Measurements from ENCODE around the gene FAM236D. TPM values are rescaled to one million over a fixed set of nuclear protein-coding genes. Genes with fewer than 3 reads are reported as not detected.
"Not testable (repeated sequence)": the region's sequence is repeated elsewhere in the genome, so short reads cannot be mapped to it uniquely, and the experiment has no call there.

Gene FAM236D
- total RNA-seq: not detected

DNA sequence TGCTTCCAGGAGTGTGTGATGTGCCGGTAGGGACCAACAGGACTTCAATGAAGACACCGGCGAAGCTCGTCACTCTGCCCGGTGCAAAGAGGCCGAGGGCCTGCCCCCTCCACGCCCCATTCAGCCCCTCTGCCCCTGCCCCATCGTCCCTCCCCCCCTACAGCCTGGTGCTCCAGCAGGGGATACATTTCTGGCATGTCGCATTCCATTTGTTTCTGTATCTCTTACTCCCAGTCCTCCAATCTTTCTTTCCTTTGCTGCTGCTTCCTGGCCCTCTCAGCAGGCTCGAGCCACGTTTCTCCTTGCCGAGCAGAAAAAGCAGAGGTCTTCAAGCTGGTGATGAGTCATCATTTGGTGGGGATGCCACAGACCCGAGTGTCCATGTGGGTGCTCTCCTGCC is at the start of gene FAM236D:
TSS of gene FAM236D (minus strand) at position 101 of the 400 bp plus-strand sequence. CDS start at position 1, 100 bp downstream.
- not testable (repeated sequence) for H3K4me3 ChIP-seq; H3K27ac ChIP-seq; H3K4me1 ChIP-seq (ENCODE audit: control insufficient read depth in 1 of 2, low read depth in 2 of 2); H3K9me3 ChIP-seq; ATAC-seq (ENCODE audit: insufficient number of reproducible peaks, low FRiP score, low read depth); H3K27me3 ChIP-seq (replicated peaks; ENCODE audit: insufficient read depth); DNase-seq (ENCODE audit: low spot score); H3K36me3 ChIP-seq

GRCh38 chrX:72837532-72837931 is 29.5 kb upstream of the FAM236D start:
- H3K4me1 ChIP-seq (ENCODE audit: control insufficient read depth in 1 of 2, low read depth in 2 of 2); H3K27me3 ChIP-seq (replicated peaks; ENCODE audit: insufficient read depth); H3K36me3 ChIP-seq; H3K9me3 ChIP-seq; DNase-seq (ENCODE audit: low spot score); H3K27ac ChIP-seq; H3K4me3 ChIP-seq; ATAC-seq (ENCODE audit: insufficient number of reproducible peaks, low FRiP score, low read depth): not testable (repeated sequence)

- not testable (repeated sequence) for H3K36me3 ChIP-seq; DNase-seq (ENCODE audit: low spot score); H3K9me3 ChIP-seq; H3K27ac ChIP-seq; H3K4me3 ChIP-seq; ATAC-seq (ENCODE audit: insufficient number of reproducible peaks, low FRiP score, low read depth); H3K4me1 ChIP-seq (ENCODE audit: control insufficient read depth in 1 of 2, low read depth in 2 of 2); H3K27me3 ChIP-seq (replicated peaks; ENCODE audit: insufficient read depth)
These were observed 22.7 kb upstream of the FAM236D start for GRCh38 chrX:72830701-72831100.

DNA sequence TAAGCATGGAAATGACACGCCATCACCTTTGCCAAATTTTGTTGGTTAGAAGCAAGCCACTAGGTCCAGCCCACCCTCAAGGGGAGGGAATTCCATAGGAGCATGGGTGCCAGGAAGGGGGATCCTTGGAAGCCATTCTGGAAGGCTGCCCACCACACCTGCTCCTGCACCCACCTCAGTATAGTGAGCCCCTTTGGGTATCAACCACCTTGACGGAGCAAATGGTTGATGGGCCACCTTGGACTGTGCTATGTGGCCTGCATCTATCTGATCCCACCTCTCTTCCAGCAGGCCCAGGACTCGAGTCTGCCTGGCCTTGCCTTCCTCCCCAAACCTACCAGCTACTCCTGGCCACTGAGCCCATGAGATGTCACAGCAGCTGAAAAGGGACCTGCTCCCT is 17.6 kb downstream of the FAM236D start:
- not testable (repeated sequence) for DNase-seq (ENCODE audit: low spot score); H3K4me1 ChIP-seq (ENCODE audit: control insufficient read depth in 1 of 2, low read depth in 2 of 2); ATAC-seq (ENCODE audit: insufficient number of reproducible peaks, low FRiP score, low read depth); H3K9me3 ChIP-seq; H3K27me3 ChIP-seq (replicated peaks; ENCODE audit: insufficient read depth); H3K27ac ChIP-seq; H3K36me3 ChIP-seq; H3K4me3 ChIP-seq

DNA sequence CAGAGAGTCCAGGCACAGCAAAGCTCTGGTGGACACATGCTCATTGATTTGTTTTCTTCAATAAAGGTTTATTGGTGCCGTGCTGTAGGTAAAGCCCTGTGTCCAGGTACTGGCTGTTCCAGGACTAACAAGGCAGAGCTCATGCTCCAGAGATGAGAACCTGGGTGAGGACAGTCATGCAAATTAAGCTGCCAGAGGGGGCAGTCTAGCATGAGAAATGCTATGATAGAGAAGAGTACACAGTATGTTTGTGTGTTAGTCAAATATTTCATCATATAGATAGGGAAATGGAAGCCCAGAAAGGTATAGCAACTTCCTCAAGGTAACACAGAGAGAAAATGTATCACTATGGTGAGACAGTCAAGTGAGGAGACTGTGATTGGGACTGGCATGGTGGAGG is 19.9 kb downstream of the FAM236D start:
- not testable (repeated sequence) for H3K4me1 ChIP-seq (ENCODE audit: control insufficient read depth in 1 of 2, low read depth in 2 of 2); ATAC-seq (ENCODE audit: insufficient number of reproducible peaks, low FRiP score, low read depth); H3K27me3 ChIP-seq (replicated peaks; ENCODE audit: insufficient read depth); DNase-seq (ENCODE audit: low spot score); H3K9me3 ChIP-seq; H3K27ac ChIP-seq; H3K4me3 ChIP-seq; H3K36me3 ChIP-seq

GRCh38 chrX:72783964-72784363 is 24.0 kb downstream of the FAM236D start:
- H3K9me3 ChIP-seq; H3K36me3 ChIP-seq; H3K4me3 ChIP-seq; H3K4me1 ChIP-seq (ENCODE audit: control insufficient read depth in 1 of 2, low read depth in 2 of 2); H3K27me3 ChIP-seq (replicated peaks; ENCODE audit: insufficient read depth); DNase-seq (ENCODE audit: low spot score); H3K27ac ChIP-seq; ATAC-seq (ENCODE audit: insufficient number of reproducible peaks, low FRiP score, low read depth): not testable (repeated sequence)

DNA sequence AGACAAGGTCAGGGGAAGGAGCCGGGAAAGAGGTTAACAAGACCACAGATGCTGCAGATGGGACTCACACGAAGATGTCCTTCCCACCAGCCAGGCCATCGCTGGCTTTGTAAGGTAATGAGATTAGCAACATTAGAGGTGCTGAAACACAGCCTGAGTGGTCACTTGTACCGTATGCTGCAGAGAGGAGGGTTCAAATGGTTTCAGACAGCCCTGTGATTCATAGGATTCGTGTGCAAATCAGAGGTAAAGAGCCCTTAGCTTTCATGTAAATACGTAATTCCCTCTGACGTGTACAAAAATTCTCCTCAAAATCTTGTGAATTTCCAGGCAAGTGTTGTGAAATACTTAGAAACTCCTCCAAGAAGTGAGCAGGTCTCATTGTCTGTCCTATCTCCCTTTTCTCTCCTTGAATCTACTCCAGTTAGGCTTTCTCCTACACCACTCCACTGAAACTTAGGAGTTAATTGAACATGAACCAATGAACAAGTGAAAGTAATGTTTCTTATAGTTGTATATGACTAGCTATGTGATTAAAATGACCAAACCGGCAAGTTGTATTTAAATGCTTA is 24.6 kb downstream of the FAM236D start:
- H3K36me3 ChIP-seq; H3K27ac ChIP-seq; H3K27me3 ChIP-seq (replicated peaks; ENCODE audit: insufficient read depth); DNase-seq (ENCODE audit: low spot score); H3K4me1 ChIP-seq (ENCODE audit: control insufficient read depth in 1 of 2, low read depth in 2 of 2); ATAC-seq (ENCODE audit: insufficient number of reproducible peaks, low FRiP score, low read depth); H3K4me3 ChIP-seq; H3K9me3 ChIP-seq: not testable (repeated sequence)

- H3K9me3 ChIP-seq; ATAC-seq (ENCODE audit: insufficient number of reproducible peaks, low FRiP score, low read depth); H3K27ac ChIP-seq; H3K4me3 ChIP-seq; H3K36me3 ChIP-seq; DNase-seq (ENCODE audit: low spot score); H3K4me1 ChIP-seq (ENCODE audit: control insufficient read depth in 1 of 2, low read depth in 2 of 2); H3K27me3 ChIP-seq (replicated peaks; ENCODE audit: insufficient read depth): not testable (repeated sequence)
These were observed 25.4 kb downstream of the FAM236D start, which contains the start of gene FAM236B for GRCh38 chrX:72782560-72782959. Gene FAM236B, minus strand, starts transcription at chrX:72782660. Its CDS starts 100 bp downstream, at chrX:72782560.

GRCh38 chrX:72778146-72778545 is 29.9 kb downstream of the FAM236D start:
- not testable (repeated sequence) for ATAC-seq (ENCODE audit: insufficient number of reproducible peaks, low FRiP score, low read depth); H3K36me3 ChIP-seq; H3K27me3 ChIP-seq (replicated peaks; ENCODE audit: insufficient read depth); H3K4me3 ChIP-seq; H3K4me1 ChIP-seq (ENCODE audit: control insufficient read depth in 1 of 2, low read depth in 2 of 2); H3K27ac ChIP-seq; H3K9me3 ChIP-seq; DNase-seq (ENCODE audit: low spot score)

DNA sequence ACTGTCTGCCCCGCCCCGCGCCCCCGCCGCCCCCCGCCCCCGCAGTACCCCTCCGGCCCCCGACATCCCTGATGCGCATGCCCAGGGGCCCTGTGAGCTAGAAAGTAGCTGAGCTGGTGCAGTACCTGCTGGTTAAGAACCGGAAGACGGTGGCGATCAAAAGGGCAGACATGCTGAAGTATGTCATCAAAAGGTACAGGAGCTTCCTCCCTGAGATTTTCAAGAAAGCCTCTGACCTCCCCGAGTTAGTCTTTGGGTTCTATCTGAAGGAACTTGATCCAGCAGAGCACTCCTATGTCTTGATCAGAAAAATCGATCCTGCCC is 30.6 kb downstream of the FAM236D start:
- not testable (repeated sequence) for ATAC-seq (ENCODE audit: insufficient number of reproducible peaks, low FRiP score, low read depth); H3K36me3 ChIP-seq; H3K27ac ChIP-seq; DNase-seq (ENCODE audit: low spot score); H3K4me3 ChIP-seq; H3K9me3 ChIP-seq; H3K4me1 ChIP-seq (ENCODE audit: control insufficient read depth in 1 of 2, low read depth in 2 of 2); H3K27me3 ChIP-seq (replicated peaks; ENCODE audit: insufficient read depth)

DNA sequence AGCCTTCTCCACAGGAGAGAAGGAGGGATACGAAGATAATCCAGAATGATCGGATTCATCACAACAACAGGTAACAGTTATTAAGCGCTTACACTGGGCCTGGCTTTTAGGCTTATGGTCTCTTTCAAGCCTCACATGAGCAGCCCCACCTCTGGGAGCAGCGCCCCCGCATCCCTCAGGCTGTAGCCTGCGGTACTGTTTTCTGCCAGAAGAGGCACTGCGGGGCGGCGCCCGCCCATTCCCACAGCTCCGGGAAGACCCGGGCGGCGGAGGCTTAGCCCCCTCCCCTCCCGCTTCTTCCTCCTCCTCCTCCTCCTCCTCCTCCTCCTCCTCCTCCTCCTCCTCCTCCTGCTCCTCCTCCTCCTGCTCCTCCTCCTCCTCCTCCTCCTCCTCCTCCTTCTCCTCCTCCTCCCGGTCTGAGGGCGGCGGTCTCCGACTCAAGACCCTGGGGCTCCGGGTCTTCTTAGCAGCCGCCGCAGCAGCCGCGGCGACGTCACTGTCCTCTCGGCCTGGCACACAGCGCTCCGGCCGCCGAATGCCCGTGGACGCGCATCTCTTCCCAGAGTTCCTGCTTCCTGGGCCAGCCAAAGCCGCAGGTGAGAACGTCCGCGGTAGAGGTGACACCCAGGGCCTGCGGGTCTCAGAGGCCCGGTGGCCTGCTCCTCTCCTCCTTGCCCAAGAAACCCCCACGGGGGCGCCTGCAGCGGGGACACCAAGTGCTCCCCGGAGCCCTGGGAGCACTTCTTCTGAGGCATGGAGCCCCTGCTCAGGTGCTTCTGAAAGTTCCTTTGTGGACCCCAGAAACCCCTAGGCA is 31.1 kb downstream of the FAM236D start, which contains the start of gene DMRTC1B:
TSS of gene DMRTC1B (plus strand) at position 238 of the 814 bp plus-strand sequence. CDS start 68,246 bp downstream, outside the sequence.
- ATAC-seq (ENCODE audit: insufficient number of reproducible peaks, low FRiP score, low read depth); DNase-seq (ENCODE audit: low spot score); H3K4me3 ChIP-seq; H3K27me3 ChIP-seq (replicated peaks; ENCODE audit: insufficient read depth); H3K36me3 ChIP-seq; H3K9me3 ChIP-seq; H3K27ac ChIP-seq; H3K4me1 ChIP-seq (ENCODE audit: control insufficient read depth in 1 of 2, low read depth in 2 of 2): not testable (repeated sequence)

- H3K27me3 ChIP-seq (replicated peaks; ENCODE audit: insufficient read depth); H3K36me3 ChIP-seq; H3K4me1 ChIP-seq (ENCODE audit: control insufficient read depth in 1 of 2, low read depth in 2 of 2); H3K9me3 ChIP-seq; H3K27ac ChIP-seq; ATAC-seq (ENCODE audit: insufficient number of reproducible peaks, low FRiP score, low read depth); DNase-seq (ENCODE audit: low spot score); H3K4me3 ChIP-seq: not testable (repeated sequence)
These were observed 47.6 kb downstream of the FAM236D start for GRCh38 chrX:72760454-72760853.
